ENCODE data around the gene IL1RAP. TPM values are rescaled to one million over a fixed set of nuclear protein-coding genes. Genes with fewer than 3 reads are reported as not detected.

Gene IL1RAP
- total RNA-seq, 2 donors from 2014 or later, result 5.3 to 5.4 TPM

- WGBS, 2 donors, result 61 to 63% methylated on average over 3 of the region's 3 CpGs
These were observed 192.7 kb downstream of the IL1RAP start for GRCh38 chr3:190706582-190706981.

More at GRCh38 chr3:190706582-190706981, 192.7 kb downstream of the IL1RAP start:
- Histone ChIP-seq H3K36me3 (replicated peaks in 1 of 2; ENCODE audit: insufficient read depth in 1 of 2, low read depth in 2 of 2) (no peaks in the 10 kb centered on the region), H3K4me1 (peaks cover 1% of the 10 kb centered on the region), H3K9me3 (no peaks in the 10 kb centered on the region), H3K27ac (no peak overlapping the region), H3K4me3 (no peak overlapping the region), H3K27me3 (no peaks in the 10 kb centered on the region)
- DNase-seq (no peak), ATAC-seq (no peak)
- no peak for TF ChIP-seq CTCF (IDR thresholded peaks at IDR 0.05)
- no peak for TF ChIP-seq POLR2A (IDR thresholded peaks at IDR 0.05)
- intact Hi-C loops (cut with DNase I), result no loop called here

Other genes starting within 250 kb of the IL1RAP start
- 10 to 100 TPM; 33.3 to 57.9 TPM for gene CLDN1, start 191.6 kb upstream of the IL1RAP start, total RNA-seq
- 1 to 10 TPM in 1 of 2 donors, not detected in 1; 4.4 TPM for gene CLDN16, start 125.9 kb upstream of the IL1RAP start, total RNA-seq
- gene TMEM207, start 64.2 kb upstream of the IL1RAP start, total RNA-seq, result not detected

All from body of pancreas (tissue), 4 donors.